Prostate gland (tissue), 2 donors: ENCODE data around the gene FOXP1. TPM values are rescaled to one million over a fixed set of nuclear protein-coding genes. Genes with fewer than 3 reads are reported as not detected.

ENCODE experiments used
- DNase-seq: peaks from one replicate; pipeline ENCODE4 v3.0.0-alpha.2; 2019; ENCODE audit warnings: low spot score
- H3K27ac ChIP-seq, 2 donors: fragments of 200-600 bp; sonication (generic); 2 replicates each; pipeline ENCODE4 v1.5.1; 2017 to 2019
- H3K27me3 ChIP-seq: fragments of 200-600 bp; sonication (generic); replicated peaks from 2 replicates; pipeline ENCODE4 v1.5.1; 2019; ENCODE audit not compliant: insufficient read depth
- H3K36me3 ChIP-seq, 2 donors: fragments of 200-600 bp; sonication (generic); 1 replicate in 1 of 2; 2 replicates in 1 of 2; pipeline versions ENCODE4 v1.5.1 to v1.8.1; 2017 to 2019
- H3K4me1 ChIP-seq: fragments of 200-600 bp; sonication (generic); replicated peaks from 2 replicates; pipeline ENCODE4 v1.5.1; 2019
- H3K4me3 ChIP-seq, 2 donors: fragments of 200-600 bp; sonication (generic); 2 replicates each; pipeline ENCODE4 v1.5.1; 2017 to 2019
- H3K9me3 ChIP-seq: fragments of 200-600 bp; sonication (generic); 2 replicates; pipeline ENCODE4 v1.5.1; 2017
- CTCF ChIP-seq, 4 experiments: fragments of 200-600 bp in 2 of 4; fragments of 450-650 bp in 2 of 4; sonication (generic) in 2 of 4; IDR thresholded peaks; 1 replicate in 3 of 4; 2 replicates in 1 of 4; pipeline ENCODE4 v1.5.1; 2016 to 2019; ENCODE audit warnings: antibody characterized with exemption in 4 of 4, mild to moderate bottlenecking in 2 of 4, moderate library complexity in 2 of 4
- POLR2A ChIP-seq: fragments of 450-650 bp; IDR thresholded peaks from one replicate; pipeline ENCODE4 v1.6.1; 2016; ENCODE audit warnings: antibody characterized with exemption, mild to moderate bottlenecking
- POLR2AphosphoS5 ChIP-seq: sonication (generic); formaldehyde crosslinking; IDR thresholded peaks from one replicate; pipeline ENCODE4 v1.6.1; 2017; ENCODE audit warnings: antibody characterized with exemption
- WGBS: methylation state at CpG from one replicate; pipeline ENCODE4 v1.1.5; 2018; 5-methylcytosine and 5-hydroxymethylcytosine counted together
- intact Hi-C: fragments of 100-400 bp; cut with DNase I; formaldehyde crosslinking; loops from one replicate; pipeline ENCODE4 v1.14.2; 2022
- total RNA-seq, 2 donors: library from RNA; depleted of rRNA; stranded (reverse); fragments of >200 nt; gene quantifications; one replicate each; pipeline ENCODE4 v1.1.0, GENCODE V29; 2016

FOXP1 gene
- total RNA-seq, 2 donors from 2014 or later: 133 to 156 TPM

DNA sequence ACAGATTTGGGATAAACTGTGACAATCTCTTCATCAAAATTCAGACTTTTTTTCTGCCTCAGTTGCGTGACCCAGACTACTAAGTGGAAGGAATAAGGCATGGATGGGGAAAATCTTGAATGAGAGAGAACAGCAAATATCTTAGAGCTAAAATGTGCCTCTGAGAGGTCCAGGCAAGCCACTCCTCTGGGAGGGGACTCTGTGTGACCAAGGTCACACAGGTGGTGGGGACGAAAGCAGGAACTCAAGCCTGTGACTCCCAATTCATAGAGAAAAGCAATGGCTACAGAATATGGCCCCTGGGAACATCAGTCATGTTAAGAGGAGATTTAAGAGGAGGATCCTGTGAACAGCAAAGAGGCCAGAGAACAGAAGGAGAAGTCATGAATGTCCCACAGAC is 268.1 kb downstream of the FOXP1 start:
- Histone ChIP-seq H3K27ac (no peak overlapping the region), H3K27me3 (no peaks in the 10 kb centered on the region), H3K4me1 (no peaks in the 10 kb centered on the region), H3K36me3 (no peaks in the 10 kb centered on the region), H3K9me3 (no peaks in the 10 kb centered on the region), H3K4me3 (no peak overlapping the region)
- 92% methylated on average over 2 of the region's 2 CpGs for WGBS
- DNase-seq: no peak
- TF ChIP-seq POLR2AphosphoS5: no peak
- no peak for TF ChIP-seq CTCF (IDR thresholded peaks at IDR 0.05)
- TF ChIP-seq POLR2A: no peak
- intact Hi-C loops: loop anchor here (5.0 kb wide), 1 partner anchor 52 kb away; no protein-coding TSS in a partner anchor

GRCh38 chr3:71313844-71314243 is 269.7 kb downstream of the FOXP1 start:
- Histone ChIP-seq H3K4me1 (no peaks in the 10 kb centered on the region), H3K27me3 (no peaks in the 10 kb centered on the region)

DNA sequence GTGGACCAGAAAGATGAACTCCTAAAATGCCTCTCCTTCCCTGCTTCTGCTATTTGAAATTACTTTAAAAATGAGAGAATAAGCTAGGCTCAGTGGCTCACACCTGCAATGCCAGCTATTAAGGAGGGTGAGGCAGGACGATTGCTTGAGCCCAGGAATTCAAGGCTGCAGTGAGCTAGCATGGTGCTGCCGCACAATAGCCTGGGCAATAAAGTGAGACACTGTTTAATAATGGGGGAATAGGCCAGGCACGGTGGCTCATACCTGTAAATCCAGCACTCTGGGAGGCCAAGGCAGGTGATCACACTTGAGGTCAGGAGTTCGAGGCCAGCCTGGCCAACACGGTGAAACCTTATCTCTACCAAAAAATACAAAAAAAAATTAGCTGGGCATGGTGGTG is 271.1 kb downstream of the FOXP1 start:
- H3K27me3 ChIP-seq: no peaks in the 10 kb centered on the region
- TF ChIP-seq CTCF (IDR thresholded peaks at IDR 0.05) (no peak), POLR2AphosphoS5 (no peak), POLR2A (no peak)
- no peak overlapping the region for H3K27ac ChIP-seq
- H3K4me3 ChIP-seq: no peak overlapping the region
- no peaks in the 10 kb centered on the region for H3K9me3 ChIP-seq
- no peaks in the 10 kb centered on the region for H3K4me1 ChIP-seq
- 73% methylated on average over 5 of the region's 5 CpGs for WGBS
- no peak for DNase-seq
- H3K36me3 ChIP-seq: no peaks in the 10 kb centered on the region
- intact Hi-C loops: no loop called here

More at GRCh38 chr3:71313844-71314243, 269.7 kb downstream of the FOXP1 start:
- 99% methylated on average over 2 of the region's 2 CpGs for WGBS
- intact Hi-C loops: no loop called here
- DNase-seq: no peak
- TF ChIP-seq POLR2AphosphoS5: no peak
- no peak for TF ChIP-seq CTCF (IDR thresholded peaks at IDR 0.05)
- TF ChIP-seq POLR2A: no peak
- Histone ChIP-seq H3K36me3 (no peaks in the 10 kb centered on the region), H3K9me3 (no peaks in the 10 kb centered on the region), H3K27ac (no peak overlapping the region), H3K4me3 (no peak overlapping the region)

DNA sequence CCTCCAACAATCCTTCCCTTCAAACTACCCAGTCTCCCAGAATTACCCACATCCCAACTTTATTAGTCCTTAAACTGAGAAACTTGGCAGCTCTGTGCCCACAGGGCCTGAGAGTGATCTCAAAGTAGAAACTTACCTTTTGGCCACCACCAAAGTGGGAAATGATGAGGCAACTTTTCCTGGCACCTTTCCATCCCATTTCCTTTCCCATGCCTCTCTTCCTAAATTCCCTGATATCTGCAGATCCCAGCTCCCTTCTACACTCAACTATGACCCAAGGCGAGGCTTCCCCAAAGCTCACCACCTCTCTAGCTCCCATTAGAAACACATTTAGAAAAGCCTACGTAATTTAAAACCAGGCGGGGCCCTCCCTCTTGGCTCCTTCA is 271.9 kb downstream of the FOXP1 start:
- no peak for DNase-seq

More for the DNA sequence above, 271.9 kb downstream of the FOXP1 start:
- intact Hi-C loops: no loop called here
- Histone ChIP-seq H3K4me1 (no peaks in the 10 kb centered on the region), H3K36me3 (no peaks in the 10 kb centered on the region), H3K9me3 (no peaks in the 10 kb centered on the region), H3K27me3 (no peaks in the 10 kb centered on the region), H3K4me3 (no peak overlapping the region), H3K27ac (no peak overlapping the region)
- 91% methylated on average over 3 of the region's 3 CpGs for WGBS
- TF ChIP-seq POLR2A: no peak
- TF ChIP-seq POLR2AphosphoS5: no peak
- TF ChIP-seq CTCF (IDR thresholded peaks at IDR 0.05): no peak
